Inflammatory macrophage treated with lipopolysaccharide for 1 hour (primary cell): ENCODE results near the gene LST1.
A peak's percentile ranks its signal among the peaks of the same experiment; 100 is the strongest.

Experiments used
- DNase-seq, 2 donors: peaks; one replicate each; pipeline ENCODE4 v3.0.0-alpha.2; 2020 to 2022

Gene LST1

DNA sequence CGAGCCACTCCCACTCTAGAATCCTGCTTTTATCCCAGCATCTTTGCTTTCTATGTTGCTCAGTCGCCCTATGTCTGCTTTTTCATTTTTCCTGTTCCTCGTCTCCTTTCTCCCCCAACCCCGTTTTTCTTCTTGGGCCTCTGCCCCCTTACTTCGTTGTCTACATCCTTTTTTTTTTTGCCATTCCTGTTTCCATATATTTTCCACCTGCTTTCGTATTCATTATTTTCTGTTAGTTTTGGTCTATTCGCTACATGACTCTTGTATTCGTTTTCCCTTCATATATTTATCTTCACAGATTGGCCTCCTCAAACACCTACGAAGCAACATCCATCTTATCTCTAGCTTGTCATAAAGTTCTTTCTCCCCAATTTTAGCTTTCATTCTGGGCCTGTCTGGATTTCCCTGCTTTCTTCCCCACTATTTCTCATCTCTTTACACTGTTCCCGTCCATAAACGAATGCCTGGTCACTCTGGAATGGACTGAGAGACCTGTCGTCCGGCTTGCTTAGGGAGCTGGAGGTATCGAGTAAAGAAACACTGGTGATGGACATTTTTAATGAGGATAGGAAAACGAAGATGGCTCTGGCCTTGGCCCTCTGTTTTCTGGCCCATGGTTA is 35.4 kb downstream of the LST1 start:
- DNase-seq: no peak

GRCh38 chr6:31621991-31622390 is 35.9 kb downstream of the LST1 start:
- no peak for DNase-seq

GRCh38 chr6:31622684-31623091 is 36.6 kb downstream of the LST1 start:
- DNase-seq: peak; percentile 54 to 69

DNA sequence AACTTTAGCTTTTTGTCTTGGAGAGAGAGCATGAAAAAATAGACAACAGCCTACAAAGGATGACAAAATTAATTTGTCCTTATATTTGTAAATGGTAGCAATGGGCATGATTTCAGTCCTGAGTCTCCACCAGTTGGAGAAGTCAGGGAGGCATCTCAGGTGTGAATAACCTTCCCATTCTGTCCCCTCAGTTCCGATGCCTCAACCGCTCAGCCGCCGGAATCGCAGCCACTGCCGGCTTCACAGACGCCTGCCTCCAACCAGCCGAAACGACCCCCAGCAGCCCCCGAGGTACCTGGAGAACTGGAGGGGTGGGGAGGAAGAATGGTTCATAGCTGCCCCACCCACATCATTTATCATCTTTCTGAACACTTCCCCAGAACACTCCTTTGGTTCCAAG is 38.0 kb downstream of the LST1 start:
- DNase-seq: no peak

GRCh38 chr6:31626952-31627351 is 40.9 kb downstream of the LST1 start:
- no peak for DNase-seq

DNA sequence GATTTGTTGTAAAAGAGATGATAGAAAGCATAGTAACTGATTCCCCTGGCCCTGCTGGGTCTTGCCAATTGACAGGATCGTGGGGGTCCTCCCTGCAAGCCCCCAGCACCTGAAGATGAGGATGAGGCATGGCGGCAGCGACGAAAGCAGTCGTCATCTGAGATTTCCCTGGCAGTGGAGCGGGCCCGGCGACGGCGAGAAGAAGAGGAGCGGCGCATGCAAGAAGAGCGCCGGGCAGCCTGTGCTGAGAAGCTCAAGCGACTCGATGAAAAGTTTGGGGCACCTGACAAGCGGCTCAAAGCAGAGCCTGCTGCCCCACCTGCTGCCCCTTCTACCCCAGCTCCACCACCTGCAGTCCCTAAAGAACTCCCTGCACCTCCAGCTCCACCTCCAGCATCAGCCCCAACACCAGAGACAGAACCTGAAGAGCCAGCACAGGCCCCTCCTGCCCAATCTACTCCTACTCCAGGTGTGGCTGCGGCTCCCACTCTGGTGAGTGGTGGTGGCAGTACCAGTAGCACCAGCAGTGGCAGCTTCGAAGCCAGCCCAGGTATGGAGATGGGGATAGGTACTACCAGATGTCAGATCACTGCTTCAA is 41.7 kb downstream of the LST1 start:
- no peak for DNase-seq

DNA sequence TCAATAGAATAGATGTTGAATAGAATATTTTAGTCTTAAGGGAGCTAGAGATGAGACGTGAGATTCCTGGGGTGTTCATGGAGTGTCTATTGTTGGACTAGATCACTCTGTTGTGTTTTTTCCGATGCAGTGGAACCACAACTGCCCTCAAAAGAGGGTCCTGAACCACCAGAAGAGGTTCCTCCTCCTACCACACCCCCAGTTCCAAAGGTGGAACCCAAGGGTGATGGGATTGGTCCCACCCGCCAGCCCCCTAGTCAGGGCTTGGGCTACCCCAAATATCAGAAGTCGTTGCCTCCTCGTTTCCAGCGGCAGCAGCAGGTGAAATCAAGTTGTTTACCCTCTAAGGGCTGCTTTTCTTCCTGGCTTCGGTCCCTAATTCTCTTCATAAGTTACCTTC is 42.9 kb downstream of the LST1 start:
- DNase-seq: no peak

DNA sequence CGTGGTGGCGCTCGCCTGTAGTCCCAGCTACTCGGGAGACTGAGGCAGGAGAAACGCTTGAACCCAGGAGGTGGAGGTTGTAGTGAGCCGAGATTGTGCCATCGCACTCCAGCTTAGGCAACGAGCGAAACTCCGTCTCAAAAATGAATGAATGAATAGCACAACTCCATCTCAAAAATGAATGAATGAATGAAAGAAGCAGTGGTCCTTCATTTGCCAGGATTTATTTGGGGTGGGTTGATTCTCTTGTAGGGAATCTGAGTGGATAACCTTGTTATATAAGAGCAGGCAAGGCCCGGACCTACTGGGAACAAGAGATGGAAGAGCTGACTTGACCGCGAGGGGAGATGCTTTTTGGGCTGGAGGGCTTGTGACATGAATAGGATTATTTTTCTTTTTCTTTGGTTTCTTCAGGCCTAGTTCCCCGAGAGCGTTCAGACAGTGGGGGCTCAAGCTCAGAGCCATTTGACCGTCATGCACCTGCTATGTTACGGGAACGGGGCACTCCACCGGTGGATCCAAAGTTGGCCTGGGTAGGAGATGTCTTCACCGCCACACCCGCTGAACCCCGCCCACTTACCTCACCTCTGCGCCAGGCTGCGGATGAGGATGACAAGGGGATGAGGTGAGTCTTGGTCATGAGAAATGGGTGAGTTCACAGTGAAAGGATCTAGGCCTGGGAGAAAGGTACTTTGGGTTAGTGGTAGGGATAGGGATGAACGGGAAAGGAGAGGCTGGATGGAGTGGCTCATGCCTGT is 44.3 kb downstream of the LST1 start:
- DNase-seq: no peak

DNA sequence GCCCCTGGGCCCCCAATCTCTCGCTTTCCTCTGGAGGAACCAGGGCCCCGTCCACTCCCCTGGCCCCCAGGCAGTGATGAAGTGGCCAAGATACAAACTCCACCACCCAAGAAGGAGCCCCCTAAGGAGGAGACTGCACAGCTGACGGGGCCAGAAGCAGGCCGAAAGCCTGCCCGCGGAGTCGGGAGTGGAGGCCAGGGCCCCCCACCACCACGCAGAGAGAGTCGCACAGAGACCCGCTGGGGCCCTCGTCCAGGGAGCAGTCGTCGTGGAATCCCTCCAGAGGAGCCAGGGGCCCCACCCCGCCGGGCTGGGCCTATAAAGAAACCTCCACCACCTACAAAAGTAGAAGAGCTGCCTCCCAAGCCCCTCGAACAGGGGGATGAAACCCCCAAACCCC is 45.1 kb downstream of the LST1 start:
- DNase-seq: no peak

DNA sequence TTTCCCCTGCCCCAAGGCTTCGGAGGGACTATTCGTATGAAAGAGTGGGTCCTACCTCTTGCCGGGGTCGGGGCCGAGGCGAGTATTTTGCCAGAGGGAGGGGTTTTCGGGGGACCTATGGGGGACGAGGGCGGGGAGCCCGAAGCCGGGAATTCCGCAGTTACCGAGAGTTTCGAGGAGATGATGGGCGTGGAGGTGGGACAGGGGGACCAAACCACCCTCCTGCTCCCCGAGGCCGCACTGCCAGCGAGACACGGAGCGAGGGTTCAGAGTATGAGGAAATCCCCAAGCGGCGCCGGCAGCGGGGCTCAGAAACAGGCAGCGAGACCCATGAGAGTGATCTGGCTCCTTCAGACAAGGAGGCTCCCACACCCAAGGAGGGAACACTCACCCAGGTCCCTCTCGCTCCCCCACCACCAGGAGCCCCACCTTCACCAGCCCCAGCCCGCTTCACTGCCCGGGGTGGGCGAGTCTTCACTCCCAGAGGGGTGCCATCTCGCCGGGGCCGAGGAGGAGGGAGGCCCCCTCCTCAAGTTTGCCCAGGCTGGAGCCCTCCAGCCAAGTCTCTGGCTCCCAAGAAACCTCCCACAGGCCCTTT is 45.7 kb downstream of the LST1 start:
- no peak for DNase-seq

DNA sequence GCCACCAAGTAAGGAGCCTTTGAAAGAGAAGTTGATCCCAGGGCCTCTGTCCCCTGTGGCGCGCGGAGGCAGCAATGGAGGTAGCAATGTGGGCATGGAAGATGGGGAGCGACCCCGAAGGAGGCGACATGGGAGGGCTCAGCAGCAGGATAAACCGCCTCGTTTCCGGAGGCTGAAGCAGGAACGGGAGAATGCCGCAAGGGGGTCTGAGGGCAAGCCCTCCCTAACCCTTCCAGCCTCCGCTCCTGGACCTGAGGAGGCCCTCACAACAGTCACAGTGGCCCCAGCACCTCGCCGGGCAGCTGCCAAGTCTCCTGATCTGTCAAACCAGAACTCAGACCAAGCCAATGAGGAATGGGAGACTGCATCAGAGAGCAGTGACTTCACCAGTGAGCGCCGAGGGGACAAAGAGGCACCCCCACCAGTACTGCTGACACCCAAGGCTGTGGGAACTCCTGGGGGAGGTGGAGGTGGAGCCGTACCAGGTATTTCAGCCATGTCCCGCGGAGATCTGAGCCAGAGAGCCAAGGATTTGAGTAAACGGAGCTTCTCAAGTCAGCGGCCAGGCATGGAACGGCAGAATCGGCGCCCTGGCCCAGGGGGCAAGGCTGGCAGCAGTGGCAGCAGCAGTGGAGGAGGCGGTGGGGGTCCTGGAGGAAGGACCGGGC is 46.3 kb downstream of the LST1 start:
- no peak for DNase-seq

DNA sequence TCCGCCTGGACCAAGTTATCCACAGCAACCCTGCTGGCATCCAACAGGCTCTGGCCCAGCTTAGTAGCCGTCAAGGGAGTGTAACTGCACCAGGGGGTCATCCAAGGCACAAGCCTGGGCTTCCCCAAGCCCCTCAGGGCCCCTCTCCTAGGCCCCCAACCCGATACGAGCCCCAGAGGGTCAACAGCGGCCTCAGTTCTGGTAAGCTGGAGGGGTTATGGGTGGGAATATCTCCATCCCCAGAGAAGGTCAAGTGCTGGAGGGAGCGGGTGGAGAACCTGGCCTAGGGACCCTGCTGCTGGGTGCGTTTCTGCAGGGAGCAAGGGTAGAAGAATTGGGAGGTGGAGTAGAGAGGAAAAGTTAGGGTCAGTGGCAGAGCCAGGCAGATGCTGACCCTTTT is 47.4 kb downstream of the LST1 start:
- no peak for DNase-seq

DNA sequence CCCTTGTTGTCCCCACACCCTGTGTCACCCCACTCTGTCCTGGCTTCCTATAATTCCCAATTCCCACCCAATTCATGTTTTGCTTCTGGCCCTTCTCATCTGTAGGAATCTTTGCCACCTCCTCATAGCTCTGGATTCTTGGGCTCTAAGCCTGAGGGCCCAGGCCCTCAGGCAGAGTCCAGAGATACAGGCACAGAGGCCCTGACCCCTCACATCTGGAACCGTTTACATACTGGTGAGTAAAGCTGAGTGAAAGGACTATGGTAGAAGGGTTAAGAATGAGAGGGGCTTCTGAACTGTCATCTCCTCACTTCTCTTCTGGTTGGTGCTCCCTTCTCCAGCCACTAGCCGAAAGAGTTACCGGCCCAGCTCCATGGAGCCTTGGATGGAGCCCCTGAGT is 48.1 kb downstream of the LST1 start:
- DNase-seq: no peak

DNA sequence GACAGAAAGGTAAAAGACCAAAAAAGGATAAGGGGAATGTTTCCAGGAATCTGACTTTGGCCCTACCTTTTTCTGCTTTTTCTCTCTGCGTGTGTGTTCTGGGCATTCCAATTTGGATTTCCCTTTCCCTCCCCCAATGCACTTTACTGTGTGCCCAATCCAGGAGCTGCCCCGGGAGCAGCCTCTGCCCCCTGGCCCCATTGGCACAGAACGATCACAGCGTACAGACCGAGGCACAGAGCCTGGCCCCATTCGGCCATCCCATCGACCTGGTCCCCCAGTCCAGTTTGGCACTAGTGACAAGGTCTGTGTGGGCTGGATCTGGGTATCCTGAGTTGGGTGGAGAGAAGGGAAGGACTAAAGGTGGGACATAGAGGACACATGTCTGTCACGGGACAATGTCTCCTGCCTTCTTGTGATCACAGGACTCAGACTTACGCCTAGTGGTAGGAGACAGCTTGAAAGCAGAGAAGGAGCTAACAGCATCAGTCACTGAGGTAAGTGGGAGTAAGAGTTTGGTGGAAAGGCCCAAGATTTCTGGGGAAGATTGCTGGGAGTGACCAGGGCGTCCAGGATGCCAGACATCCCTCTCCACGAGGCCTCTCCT is 49.0 kb downstream of the LST1 start:
- no peak for DNase-seq

GRCh38 chr6:31636698-31637596 is 50.9 kb downstream of the LST1 start:
- DNase-seq: no peak
